Measurements from ENCODE around the gene OSBPL3. TPM values are rescaled to one million over a fixed set of nuclear protein-coding genes. Genes with fewer than 3 reads are reported as not detected.

OSBPL3 gene
- total RNA-seq, 4 donors from 2014 or later, result 1.2 to 9.0 (median 3.5) TPM

GRCh38 chr7:24801883-24802282, 178.1 kb downstream of the OSBPL3 start:
- H3K27me3 ChIP-seq, result no peaks in the 10 kb centered on the region
- no peak overlapping the region for H3K4me3 ChIP-seq
- intact Hi-C loops (cut with DNase I; ENCODE audit: low total_unique reads), result no loop called here
- no peaks in the 10 kb centered on the region for H3K4me1 ChIP-seq
- DNase-seq, result no peak
- H3K9me3 ChIP-seq, result no peaks in the 10 kb centered on the region
- H3K36me3 ChIP-seq, result no peaks in the 10 kb centered on the region
- TF ChIP-seq CTCF (IDR thresholded peaks at IDR 0.05) (no peak), POLR2A (IDR thresholded peaks at IDR 0.05) (no peak)
- no peak overlapping the region for H3K27ac ChIP-seq

- no peak for TF ChIP-seq POLR2A (IDR thresholded peaks at IDR 0.05)
- TF ChIP-seq CTCF (IDR thresholded peaks at IDR 0.05), result no peak
- Histone ChIP-seq H3K36me3 (no peaks in the 10 kb centered on the region), H3K27me3 (no peaks in the 10 kb centered on the region), H3K27ac (no peak overlapping the region), H3K9me3 (no peaks in the 10 kb centered on the region), H3K4me3 (no peak overlapping the region), H3K4me1 (no peaks in the 10 kb centered on the region)
- no peak for DNase-seq
- intact Hi-C loops (cut with DNase I; ENCODE audit: low total_unique reads), result no loop called here
Observed at GRCh38 chr7:24800667-24801066, 179.3 kb downstream of the OSBPL3 start.

- Histone ChIP-seq H3K4me3 (no peak overlapping the region), H3K4me1 (no peaks in the 10 kb centered on the region), H3K27me3 (no peaks in the 10 kb centered on the region), H3K36me3 (no peaks in the 10 kb centered on the region), H3K9me3 (no peaks in the 10 kb centered on the region), H3K27ac (no peak overlapping the region)
- no peak for DNase-seq
- TF ChIP-seq CTCF (IDR thresholded peaks at IDR 0.05) (no peak), POLR2A (IDR thresholded peaks at IDR 0.05) (no peak)
- intact Hi-C loops (cut with DNase I; ENCODE audit: low total_unique reads), result no loop called here
Observed at GRCh38 chr7:24800073-24800472, 179.9 kb downstream of the OSBPL3 start.

- DNase-seq, result no peak
- no peaks in the 10 kb centered on the region for H3K27me3 ChIP-seq
- H3K4me3 ChIP-seq, result no peak overlapping the region
- no peaks in the 10 kb centered on the region for H3K4me1 ChIP-seq
- H3K27ac ChIP-seq, result no peak overlapping the region
- intact Hi-C loops (cut with DNase I; ENCODE audit: low total_unique reads), result no loop called here
- no peaks in the 10 kb centered on the region for H3K9me3 ChIP-seq
- TF ChIP-seq CTCF (IDR thresholded peaks at IDR 0.05) (no peak), POLR2A (IDR thresholded peaks at IDR 0.05) (no peak)
- H3K36me3 ChIP-seq, result no peaks in the 10 kb centered on the region
Observed at GRCh38 chr7:24799506-24799905, 180.5 kb downstream of the OSBPL3 start.

- TF ChIP-seq CTCF (IDR thresholded peaks at IDR 0.05) (no peak), POLR2A (IDR thresholded peaks at IDR 0.05) (no peak)
- no peaks in the 10 kb centered on the region for H3K9me3 ChIP-seq
Observed at GRCh38 chr7:24798261-24798660, 181.7 kb downstream of the OSBPL3 start.

More at GRCh38 chr7:24798261-24798660, 181.7 kb downstream of the OSBPL3 start:
- no peaks in the 10 kb centered on the region for H3K27me3 ChIP-seq
- no peak overlapping the region for H3K27ac ChIP-seq
- H3K36me3 ChIP-seq, result no peaks in the 10 kb centered on the region
- no peak for DNase-seq
- no peak overlapping the region for H3K4me3 ChIP-seq
- H3K4me1 ChIP-seq, result no peaks in the 10 kb centered on the region
- intact Hi-C loops (cut with DNase I; ENCODE audit: low total_unique reads), result no loop called here

All from uterus (tissue), 4 donors.